GM12873 (cell line): ENCODE data around the gene PZP.

ENCODE experiments used
- TF ChIP-seq, protein P1 (sequence below): IDR thresholded peaks from 2 replicates; pipeline ENCODE4 v1.5.1; 2012; ENCODE audit warnings: low read depth, mild to moderate bottlenecking, moderate library complexity, low read length, control low read depth; ENCODE audit not compliant: insufficient read depth; ENCODE audit errors: missing control alignments

PZP gene

GRCh38 chr12:9244894-9245293, 36.7 kb upstream of the PZP start:
- TF ChIP-seq, protein P1, sequence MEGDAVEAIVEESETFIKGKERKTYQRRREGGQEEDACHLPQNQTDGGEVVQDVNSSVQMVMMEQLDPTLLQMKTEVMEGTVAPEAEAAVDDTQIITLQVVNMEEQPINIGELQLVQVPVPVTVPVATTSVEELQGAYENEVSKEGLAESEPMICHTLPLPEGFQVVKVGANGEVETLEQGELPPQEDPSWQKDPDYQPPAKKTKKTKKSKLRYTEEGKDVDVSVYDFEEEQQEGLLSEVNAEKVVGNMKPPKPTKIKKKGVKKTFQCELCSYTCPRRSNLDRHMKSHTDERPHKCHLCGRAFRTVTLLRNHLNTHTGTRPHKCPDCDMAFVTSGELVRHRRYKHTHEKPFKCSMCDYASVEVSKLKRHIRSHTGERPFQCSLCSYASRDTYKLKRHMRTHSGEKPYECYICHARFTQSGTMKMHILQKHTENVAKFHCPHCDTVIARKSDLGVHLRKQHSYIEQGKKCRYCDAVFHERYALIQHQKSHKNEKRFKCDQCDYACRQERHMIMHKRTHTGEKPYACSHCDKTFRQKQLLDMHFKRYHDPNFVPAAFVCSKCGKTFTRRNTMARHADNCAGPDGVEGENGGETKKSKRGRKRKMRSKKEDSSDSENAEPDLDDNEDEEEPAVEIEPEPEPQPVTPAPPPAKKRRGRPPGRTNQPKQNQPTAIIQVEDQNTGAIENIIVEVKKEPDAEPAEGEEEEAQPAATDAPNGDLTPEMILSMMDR: no peak

DNA sequence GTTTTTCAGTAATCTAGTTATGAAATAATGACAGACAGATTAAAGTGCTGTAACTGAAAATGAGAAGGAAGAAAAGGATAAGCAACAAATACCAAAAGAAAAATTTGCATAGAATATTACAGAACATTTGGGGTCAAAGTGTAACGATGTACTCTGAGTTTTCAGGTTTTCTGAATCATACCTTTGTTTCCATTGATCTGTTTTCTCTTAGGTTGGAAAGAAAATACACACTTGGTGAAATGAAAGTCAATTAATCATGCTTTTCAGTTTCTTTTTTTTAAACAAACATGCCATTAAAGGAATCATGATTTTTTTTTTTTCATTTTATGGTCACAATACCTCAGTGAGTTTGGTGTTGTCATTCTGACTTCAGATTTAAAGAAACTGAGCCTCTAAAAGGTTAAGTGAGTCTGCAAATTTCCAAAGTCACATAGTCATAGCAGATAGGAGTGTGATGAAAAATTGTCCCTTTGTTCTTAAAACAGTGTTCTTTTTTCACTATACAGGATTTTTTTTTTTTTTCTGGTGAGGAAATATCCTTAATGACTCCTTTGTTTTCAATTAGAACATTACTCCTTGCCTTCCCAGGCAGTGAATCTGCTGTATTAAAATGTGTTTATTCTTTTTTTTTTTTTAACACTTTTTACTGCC, 35.9 kb upstream of the PZP start:
- TF ChIP-seq, protein P1: no peak

- TF ChIP-seq, protein P1: no peak
These were observed 33.1 kb upstream of the PZP start for GRCh38 chr12:9241301-9241700.

GRCh38 chr12:9240776-9241175, 32.6 kb upstream of the PZP start:
- TF ChIP-seq, protein P1: no peak

DNA sequence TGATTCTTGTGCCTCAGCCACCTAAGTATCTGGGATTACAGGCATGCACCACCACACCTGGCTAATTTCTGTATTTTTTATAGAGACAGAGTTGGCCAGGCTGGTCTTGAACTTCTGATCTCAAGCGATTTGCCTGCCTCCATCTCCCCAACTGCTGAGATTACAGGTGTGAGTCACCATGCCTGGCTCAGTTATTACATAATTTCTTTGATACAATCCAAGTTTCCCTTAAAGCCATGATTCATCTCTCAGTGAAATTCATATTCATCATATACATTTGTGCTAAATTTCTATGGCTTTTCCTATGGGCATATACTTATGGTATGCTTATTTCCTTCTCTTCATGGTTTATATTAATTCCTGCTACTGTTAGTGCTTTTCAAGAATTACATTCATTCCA, 29.1 kb upstream of the PZP start:
- TF ChIP-seq, protein P1: no peak

DNA sequence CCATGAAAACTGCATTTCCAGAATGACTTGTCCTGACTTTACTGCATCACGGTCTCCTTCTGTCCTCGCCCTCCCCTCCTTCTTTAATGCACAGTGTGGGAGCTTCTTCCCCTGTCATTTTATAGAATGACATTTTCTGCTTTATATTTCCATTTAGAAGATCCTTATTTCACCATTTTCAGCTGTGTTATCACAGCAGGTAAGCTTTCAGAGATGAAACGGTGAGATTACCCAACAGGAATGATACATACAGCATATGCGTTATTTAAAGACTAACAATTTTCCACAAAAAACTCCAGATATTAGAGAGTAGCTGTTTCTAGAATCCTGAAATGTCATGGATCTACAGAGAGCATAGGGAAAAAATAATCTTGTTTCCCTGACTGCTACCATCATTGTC, 27.3 kb upstream of the PZP start:
- TF ChIP-seq, protein P1: no peak

GRCh38 chr12:9227950-9228349, 19.8 kb upstream of the PZP start:
- TF ChIP-seq, protein P1: no peak
